Renal cortical epithelial cell (primary cell): ENCODE data around the gene ARID5B. TPM values are rescaled to one million over a fixed set of nuclear protein-coding genes. Genes with fewer than 3 reads are reported as not detected.

Source experiments
- total RNA-seq: library from RNA; depleted of rRNA; stranded (reverse); fragments of >200 nt; gene quantifications from 2 replicates; pipeline ENCODE4 v1.2.3, GENCODE V29; 2014

ARID5B gene
- total RNA-seq, 1 donor from 2014 or later = 53.9 TPM

Other genes starting within 250 kb of the ARID5B start
- gene CABCOCO1, start 238.8 kb upstream of the ARID5B start, total RNA-seq = 1.0 and 2.5 TPM in 2 replicates